ENCODE data around the gene PWP1.

DNA sequence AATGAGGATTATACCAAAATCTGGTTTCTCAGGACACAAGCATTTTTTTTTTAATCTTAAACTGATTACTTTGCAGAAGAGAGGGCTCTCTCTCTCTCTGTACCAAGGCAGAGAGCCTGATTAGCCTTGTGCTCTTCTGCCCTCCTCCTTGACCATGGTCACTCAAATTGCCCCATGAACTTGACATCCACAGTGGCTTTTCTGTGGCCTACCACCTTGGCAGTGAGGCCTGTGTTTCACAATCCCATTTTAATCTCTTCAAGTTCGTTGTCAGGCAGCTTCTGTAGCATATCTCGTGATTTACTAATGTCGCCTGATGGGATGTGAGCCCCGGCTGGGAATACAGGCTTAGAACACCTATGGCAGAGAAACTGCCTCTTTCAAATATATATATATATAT is 30.7 kb upstream of the PWP1 start:
- no peak for TF ChIP-seq ZBTB8A (IDR thresholded peaks at IDR 0.05; ENCODE audit: partially characterized antibody)
- TF ChIP-seq MYBL2 (IDR thresholded peaks at IDR 0.05; ENCODE audit: low read depth) = no peak
- TF ChIP-seq MYBL2 (CRISPR knock-in tag; IDR thresholded peaks at IDR 0.05; ENCODE audit: borderline replicate concordance) = no peak
- no peak for TF ChIP-seq FOS (IDR thresholded peaks at IDR 0.05; ENCODE audit: extremely low read depth, insufficient read length)
- no peak for TF ChIP-seq CTCF (IDR thresholded peaks at IDR 0.05 in 2 of 3, conservative IDR thresholded peaks at IDR 0.05 in 1 of 3; ENCODE audit: insufficient read depth in 2 of 3, low read depth in 1 of 3, low read length in 3 of 3)
- TF ChIP-seq EZH2 (IDR thresholded peaks at IDR 0.05; ENCODE audit: borderline replicate concordance, low read depth, low read length) = no peak
- TF ChIP-seq POLR2AphosphoS2 (IDR thresholded peaks at IDR 0.05; ENCODE audit: low read length) = no peak
- no peak for TF ChIP-seq MAFK (IDR thresholded peaks at IDR 0.05; ENCODE audit: low read length)
- TF ChIP-seq, protein P1, sequence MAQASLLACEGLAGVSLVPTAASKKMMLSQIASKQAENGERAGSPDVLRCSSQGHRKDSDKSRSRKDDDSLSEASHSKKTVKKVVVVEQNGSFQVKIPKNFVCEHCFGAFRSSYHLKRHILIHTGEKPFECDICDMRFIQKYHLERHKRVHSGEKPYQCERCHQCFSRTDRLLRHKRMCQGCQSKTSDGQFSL (CRISPR knock-in tag; IDR thresholded peaks at IDR 0.05) = no peak
- TF ChIP-seq, protein P1 (tag; IDR thresholded peaks at IDR 0.05) = no peak
- no peak for TF ChIP-seq TCFL5 (CRISPR knock-in tag; conservative IDR thresholded peaks at IDR 0.05)
